ENCODE measurements around the gene COG1.
A peak's percentile ranks its signal among the peaks of the same experiment; 100 is the strongest.

COG1 gene

GRCh38 chr17:73170324-73170723 lies 22.5 kb upstream of the COG1 start:
- DNase-seq, result no peak

DNA sequence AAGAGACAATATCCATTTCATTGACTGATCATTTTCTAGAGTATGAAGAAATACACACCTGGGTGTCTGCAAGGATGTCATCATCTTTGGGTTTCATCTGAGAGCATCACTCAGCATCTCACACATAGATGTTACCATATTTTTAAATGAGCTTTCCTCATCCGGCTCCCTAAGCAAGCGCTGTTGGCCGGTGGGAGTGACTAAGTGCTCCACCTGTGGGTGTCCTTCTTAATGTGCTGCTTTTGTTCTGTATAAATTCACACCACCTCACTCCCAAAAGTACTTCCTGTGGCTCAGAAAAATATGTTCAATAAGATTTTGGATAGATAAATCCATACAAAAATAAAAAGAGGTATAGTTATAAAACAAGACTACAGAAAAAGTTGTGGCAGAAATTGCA lies 20.6 kb upstream of the COG1 start:
- no peak for DNase-seq

- no peak for DNase-seq
Observed at GRCh38 chr17:73174126-73174525, 18.7 kb upstream of the COG1 start.

DNA sequence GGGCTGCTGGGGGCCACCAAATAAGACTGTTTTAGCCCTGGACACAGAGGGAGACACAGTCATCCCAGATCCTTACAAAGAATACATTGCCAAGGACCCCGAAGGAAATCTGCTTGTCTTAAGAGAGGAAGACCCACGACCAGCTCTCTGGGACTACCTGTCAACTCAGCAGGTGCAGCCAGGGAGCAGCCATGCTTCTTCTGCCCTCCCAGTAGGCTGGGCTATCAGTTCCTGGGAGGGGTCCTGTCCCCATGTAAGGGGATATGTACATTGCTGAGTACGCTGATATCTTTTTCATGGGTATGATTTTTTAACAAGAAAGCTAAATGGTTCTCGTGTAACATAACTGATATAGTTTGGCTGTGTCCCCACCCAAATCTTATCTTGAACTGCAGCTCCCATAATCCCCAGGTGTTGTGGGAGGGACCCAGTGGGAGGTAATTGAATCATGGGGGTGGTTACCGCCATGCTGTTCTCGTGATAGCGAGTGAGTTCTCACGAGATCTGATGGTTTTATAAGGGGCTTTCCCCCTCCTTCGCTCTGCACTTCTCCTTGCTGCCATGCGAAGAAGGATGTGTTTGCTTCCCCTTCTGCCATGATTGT lies 16.8 kb upstream of the COG1 start:
- no peak for DNase-seq

GRCh38 chr17:73179387-73179786 lies 13.5 kb upstream of the COG1 start:
- no peak for DNase-seq

DNA sequence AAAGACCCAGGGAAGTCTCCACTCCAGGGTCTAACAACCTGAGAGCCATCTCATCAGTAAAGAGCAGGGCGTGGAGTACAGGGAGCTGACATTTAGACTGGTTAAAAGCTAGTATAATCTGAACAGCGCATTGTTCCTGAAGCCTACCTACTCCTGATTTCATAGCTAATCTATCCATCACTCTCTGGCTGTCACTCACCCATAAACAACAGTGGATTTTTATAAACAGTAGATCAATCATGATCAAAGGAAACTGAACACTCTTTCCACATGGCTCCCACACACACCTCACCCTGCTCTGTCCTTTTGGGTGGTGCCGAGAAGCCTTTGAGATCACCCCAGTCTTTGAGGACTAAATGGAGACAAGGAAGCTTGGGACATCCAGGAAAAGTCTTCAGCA lies 13.0 kb upstream of the COG1 start:
- no peak for DNase-seq

DNA sequence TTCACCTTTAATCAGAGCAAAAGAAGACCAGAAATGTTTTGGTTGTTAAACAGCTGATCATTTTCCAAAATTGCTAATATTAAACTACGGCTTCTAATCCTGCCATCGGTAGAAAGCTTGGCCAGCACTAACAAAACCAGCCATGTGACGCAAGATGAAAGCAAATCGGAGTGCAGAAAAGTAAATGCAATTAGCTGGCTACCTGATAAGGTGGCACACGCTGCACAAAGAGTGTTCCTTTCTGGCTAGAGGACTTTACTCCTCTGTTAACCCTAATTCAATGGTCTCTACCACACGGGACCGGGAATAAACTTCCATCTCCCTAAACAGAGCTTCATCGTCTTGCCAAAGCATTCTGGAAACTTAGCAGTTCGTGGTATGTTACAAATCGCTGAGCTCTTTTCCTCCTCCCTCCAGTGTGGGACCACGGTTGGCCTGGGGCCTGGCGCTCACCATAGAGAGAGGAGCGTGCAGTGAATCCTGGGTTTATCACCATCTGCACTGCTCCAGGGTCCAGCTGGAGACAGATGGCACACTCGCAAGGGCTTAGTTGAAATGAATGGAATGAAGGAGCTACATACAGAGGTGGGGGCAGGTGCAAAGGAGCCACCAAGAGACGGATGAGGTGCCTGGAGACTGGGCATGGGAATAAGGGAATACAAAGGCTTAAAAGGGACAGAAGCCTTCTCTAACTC lies 10.1 kb upstream of the COG1 start:
- DNase-seq, result no peak

DNA sequence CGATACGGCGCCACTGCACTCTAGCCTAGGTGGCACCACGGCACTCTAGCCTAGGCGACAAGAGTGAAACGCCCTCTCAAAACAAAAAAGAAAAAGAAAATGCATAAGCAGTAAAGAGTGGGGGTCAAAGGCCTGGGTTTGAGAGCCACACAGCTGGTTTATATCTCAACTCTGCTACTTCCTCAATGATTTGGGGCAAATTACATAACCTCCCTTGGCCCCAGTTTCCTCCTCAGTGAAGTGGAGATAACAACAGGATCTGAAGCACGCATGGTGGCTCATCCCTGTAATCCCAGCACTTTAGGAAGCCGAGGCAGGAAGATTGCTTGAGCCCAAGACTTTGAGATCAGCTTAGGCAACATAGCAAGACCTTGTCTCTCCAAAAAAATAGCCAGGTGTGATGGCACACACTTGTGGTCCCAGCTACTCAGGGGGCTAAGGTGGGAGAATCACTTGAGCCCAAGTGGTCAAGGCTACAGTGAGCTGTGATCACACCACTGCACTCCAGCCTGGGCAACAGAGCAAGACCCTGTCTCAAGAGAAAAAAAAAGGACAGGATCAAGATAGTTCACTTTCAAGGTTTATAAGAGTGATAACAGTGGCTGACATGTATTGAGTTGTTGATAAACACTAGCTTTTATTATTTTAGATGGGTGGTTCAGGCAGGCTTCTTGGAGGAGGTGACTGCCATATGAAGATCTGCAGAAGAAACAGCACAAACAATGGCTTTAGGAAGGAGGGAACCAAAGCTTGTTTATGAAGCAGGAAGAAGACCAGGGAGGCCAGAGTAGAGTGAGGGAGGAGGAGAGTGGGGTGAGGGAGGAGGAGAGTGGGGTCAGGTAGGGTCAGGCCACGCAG lies 8.5 kb upstream of the COG1 start:
- DNase-seq, result no peak

DNA sequence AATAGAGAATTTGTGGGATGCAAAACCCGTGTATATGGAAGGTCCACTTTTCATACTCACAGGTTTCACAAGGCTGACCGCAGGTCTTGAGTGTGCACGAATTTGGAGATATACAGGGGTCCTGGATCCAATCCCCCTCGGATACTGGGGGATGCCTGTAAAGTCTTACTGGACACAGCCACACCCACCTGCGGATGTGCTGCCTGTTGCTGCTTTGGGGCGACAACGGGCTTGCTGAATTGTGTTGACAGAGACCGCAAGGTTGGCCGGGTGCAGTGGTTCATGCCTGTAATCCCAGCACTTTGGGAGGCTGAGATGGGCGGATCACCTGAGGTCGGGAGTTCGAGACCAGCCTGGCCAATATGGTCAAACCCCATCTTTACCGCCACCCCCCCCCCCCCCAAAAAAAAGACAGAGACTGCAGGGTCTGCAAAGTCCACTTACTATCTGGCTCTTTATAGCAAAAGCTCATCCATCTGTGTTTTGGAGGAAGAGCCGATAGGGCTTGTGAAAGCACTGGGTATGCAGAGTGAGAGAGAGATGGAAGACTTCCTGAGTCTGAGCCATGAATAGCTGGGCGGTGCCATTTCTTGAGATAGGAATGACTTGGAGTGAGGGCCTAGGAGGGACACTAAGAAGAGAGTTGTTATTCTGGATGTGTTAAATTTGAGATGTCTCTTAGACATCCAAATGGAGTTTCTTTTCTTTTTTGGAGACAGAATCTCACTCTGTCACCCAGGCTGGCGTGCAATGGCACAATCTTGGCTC lies 6.4 kb upstream of the COG1 start:
- no peak for DNase-seq

DNA sequence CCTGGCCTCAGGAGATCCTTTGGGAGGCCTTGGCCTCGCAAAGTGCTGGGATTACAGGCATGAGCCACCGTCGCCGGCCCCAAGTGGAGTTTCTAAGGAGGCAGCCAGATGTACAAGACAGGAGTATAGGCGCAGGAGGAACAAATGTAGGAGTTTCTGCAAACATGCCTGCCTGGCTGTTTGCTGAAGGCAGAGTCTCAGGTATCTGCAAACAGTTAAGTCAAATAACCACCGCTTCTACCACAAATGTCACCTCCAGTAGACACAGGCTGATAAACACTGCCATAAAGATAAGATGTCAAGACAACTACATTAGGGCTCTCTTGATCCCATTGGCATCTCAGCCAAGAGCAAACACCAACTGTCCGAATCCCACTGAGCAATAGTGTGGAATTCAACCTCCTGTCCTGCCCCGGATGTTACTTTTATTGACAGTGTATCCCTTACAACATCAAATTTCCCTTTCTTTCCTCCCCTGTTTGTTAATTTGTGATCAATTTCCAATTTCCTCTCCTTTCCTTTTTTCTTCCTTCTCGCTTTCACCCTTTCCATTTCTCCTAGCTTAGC lies 5.6 kb upstream of the COG1 start:
- peak; percentile 53 for DNase-seq

DNA sequence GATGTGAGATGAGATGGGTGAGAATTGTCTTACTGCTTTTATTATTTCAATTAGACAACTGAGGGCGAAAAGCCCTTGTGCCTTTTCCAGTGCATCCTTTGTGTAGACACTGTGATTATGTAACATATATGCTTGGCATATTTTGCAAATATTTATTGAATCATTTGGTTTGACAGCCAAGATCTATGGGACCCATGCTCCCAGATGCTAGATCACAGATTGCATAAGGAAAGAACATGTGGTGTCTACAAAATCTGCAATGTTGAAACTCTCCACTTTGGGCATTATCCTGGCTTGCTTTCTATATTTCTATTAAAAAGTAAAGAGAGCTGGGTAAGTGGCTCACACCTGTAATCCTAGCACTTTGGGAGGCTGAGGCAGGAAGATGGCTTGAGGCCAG lies 4.8 kb upstream of the COG1 start:
- no peak for DNase-seq

DNA sequence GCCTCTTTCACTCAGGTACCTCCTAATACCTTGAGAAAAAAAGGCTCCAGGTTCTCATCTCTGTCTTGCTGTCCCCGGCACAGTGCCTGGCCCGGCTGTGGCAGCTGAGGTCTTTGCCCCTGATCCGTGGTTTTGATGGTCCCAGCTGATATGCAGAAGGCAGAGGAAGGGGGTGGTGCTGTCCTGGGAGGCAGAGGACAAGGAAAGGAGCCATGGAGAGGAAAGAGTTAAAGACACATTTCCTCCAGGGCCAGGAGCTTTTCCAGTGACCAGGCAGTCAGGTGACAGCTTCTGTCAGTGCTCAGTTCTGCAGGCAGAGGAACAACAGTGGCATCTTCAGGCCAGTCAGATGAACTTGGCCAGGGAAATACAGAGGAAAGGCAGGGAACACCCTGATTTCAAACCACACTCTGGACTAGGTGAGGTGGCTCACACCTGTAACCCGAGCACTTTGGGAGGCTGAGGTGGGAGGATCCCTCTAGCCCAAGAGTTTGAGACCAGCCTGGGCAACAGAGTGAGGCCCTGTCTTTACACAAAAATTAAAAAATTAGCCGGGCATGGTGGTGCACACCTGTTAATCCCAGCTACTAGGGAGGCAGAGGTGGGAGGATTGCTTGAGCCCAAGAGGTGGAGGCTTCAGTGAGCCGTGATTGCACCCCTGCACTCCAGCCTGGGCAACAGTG lies 3.3 kb upstream of the COG1 start:
- peak; percentile 28 for DNase-seq

GRCh38 chr17:73191443-73192205 lies 1.2 kb upstream of the COG1 start:
- peak; percentile 68 for DNase-seq

DNA sequence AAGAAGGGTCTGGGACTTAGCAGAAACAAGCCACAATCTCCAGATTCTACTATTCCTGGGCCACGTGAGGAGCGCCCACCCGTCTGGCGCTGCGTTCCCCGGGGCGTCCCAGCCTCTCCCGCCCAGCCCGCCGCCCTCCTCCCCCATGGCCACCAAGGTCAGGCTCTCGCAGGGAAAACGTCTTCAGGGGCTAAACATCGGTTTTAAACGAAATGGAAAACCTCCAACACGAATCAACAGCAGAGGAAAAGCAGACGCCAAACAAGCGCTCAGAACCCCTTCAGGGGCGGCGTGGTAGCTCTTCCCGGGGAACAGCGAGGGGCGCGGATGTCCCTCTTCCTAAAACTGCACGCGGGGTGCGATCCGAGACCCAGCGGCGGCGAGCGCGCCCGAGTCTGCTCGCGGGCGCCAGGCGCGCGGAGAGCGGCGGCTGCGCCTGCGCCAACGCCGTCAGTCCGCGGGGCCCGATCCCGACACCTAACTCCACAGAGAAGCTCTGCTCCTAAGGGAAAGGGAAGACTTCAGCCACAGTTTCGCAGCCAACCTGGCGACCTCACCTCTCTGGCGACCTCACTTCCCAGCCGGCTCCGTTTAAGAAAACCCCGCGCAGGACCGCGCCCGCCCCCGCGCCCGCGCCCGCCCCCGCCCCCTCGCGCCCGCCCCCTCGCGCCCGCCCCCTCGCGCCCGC lies 505 bp upstream of the COG1 start:
- DNase-seq, result no peak

DNA sequence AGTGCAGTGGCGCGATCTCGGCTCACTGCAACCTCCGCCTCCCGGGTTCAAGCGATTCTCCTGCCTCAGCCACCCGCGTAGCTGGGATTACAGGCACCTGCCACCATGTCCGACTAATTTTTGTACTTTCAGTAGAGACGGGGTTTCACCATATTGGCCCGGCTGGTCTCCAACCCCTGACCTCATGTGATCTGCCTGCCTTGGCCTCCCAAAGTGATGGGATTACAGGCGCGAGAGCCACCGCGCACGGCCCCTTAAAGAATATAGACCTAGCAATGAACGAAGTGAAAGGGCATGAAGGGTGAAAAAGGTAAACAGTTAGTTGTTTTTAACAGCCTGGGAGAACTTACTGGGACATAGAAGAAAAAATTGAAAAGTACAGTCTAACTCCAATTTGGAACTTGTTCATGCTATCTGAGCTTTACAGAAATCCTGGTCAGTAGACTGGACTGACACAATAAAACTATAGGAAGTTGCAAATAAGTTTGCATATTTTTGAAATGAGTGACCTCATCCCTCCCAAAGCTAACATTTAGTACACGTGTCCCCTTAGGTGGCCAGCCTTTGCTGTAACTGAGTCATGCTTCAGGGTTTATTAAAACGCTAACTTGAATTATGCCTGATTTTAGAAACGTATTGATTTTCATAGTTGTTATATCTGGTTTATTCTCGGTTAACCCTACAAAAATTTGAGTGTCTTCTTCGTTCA lies 1.8 kb downstream of the COG1 start:
- no peak for DNase-seq

- peak; percentile 64 for DNase-seq
Observed at GRCh38 chr17:73196500-73196899, 3.6 kb downstream of the COG1 start.

GRCh38 chr17:73197161-73197560 lies 4.3 kb downstream of the COG1 start:
- no peak for DNase-seq

DNA sequence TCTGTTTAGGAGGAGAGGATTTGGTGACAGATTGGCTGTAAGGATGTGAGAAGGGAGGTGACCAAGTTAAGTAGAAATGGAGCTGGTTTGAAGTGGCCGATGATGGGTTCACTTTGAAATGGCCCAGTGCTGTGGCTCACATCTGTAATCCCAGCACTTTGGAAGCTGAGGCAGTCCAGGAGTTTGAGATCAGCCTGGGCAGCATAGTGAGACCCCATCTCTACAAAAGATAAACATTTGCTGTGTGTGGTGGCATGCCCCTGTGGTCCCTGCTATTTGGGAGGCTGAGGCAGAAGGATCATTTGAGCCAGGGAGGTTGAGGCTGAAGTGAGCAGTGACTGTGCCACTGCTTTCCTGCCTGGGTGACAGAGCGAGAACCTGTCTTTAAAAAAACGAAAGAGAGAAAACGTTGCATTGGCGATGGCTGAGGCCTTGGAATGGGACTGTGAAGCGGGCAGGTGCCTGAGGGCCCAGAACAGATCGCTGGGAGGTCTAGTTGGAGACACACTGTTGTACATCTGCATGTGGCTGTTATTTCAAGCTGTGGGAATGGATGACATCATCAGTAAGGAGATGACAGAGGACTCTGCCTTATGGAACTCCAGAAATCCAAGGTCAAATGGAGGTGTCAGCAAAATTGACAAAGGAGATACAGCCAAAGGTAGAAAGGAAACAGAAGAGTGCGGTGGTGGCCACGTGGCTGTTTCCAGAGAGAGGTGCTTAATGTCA lies 5.5 kb downstream of the COG1 start:
- no peak for DNase-seq

DNA sequence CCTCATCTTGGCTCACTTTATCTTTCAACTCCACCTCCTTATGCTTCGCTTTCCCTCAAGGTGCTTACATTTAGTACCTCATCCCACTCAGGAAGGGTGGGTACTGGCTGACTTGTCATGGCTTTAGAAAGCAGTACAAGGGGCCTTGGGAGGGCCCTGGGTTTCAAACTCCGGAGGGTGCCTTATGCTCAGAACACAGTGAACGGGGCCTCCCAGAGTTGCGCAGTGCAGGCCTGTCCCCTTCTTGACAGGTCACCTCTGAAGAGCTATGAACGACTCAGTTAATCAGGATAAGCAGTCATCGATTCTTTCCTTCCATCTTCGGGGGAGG lies 6.0 kb downstream of the COG1 start:
- DNase-seq, result no peak

Data from NCI-H2029 treated with DMSO at 0.1 percent for 48 hours (cell line).